Measurements from ENCODE around the gene MGLL.

GRCh38 chr3:127798716-127799115, 23.6 kb downstream of the MGLL start:
- TF ChIP-seq CTCF (IDR thresholded peaks at IDR 0.05) (no peak), POLR2A (IDR thresholded peaks at IDR 0.05) (no peak)
